K562 (cell line): ENCODE results near the gene MRNIP. TPM values are rescaled to one million over a fixed set of nuclear protein-coding genes. Genes with fewer than 3 reads are reported as not detected.
A peak's percentile ranks its signal among the peaks of the same experiment; 100 is the strongest.

Source experiments
- ATAC-seq: fragments of 200-7000 bp; cut with Tn5 transposase; 3 replicates; pipeline ENCODE4 v1.9.1; 2020; ENCODE audit warnings: moderate library complexity
- BruUV-seq: library from RNA; stranded (reverse); fragments of 400-500 nt; replicated peaks from 2 replicates; lab custom pipeline; 2021; lab: Mats Ljungman, UMichigan
- CTCF ChIA-PET: fragments of 300-600 bp; formaldehyde crosslinking; extraction: SDS; loops from one replicate; lab custom pipeline; 2021; ENCODE audit warnings: low intra/inter-chr PET ratio; lab: Yijun Ruan, JAX
- POLR2A ChIA-PET: fragments of 300-600, 350-650 bp; sonication (Branson Sonifier 250); formaldehyde crosslinking; extraction: SDS; loops from one replicate; lab custom pipeline; 2021; ENCODE audit warnings: antibody characterized with exemption, inconsistent platforms; lab: Yijun Ruan, JAX
- DNase-seq, 4 experiments: peaks; one replicate each; pipeline versions ENCODE4 v3.0.0 to v3.0.0-alpha.2; 2011 to 2018; ENCODE audit warnings: low spot score in 3 of 4, mixed read lengths in 3 of 4; ENCODE audit errors: extremely low read depth in 1 of 4
- FAIRE-seq: peaks from 2 replicates; lab custom pipeline; 2011; peaks lifted over from hg19 to GRCh38; lab: Jason Lieb, UNC
- H2AFZ ChIP-seq: 2 replicates; pipeline ENCODE4 v1.6.0; 2011; ENCODE audit warnings: low read depth, low read length, control low read depth, inconsistent platforms
- H3K27ac ChIP-seq: fragments of 200-600 bp; 3 replicates; pipeline ENCODE4 v1.8.0; 2011; ENCODE audit warnings: low read depth, mild to moderate bottlenecking, control low read depth, inconsistent platforms, low read length, moderate library complexity, mixed read lengths; ENCODE audit errors: extremely low read depth
- H3K27me3 ChIP-seq, 2 experiments: fragments of 300-600 bp in 1 of 2; 2 replicates in 1 of 2; 3 replicates in 1 of 2; pipeline versions ENCODE4 v1.6.0 to v1.8.0; 2011; ENCODE audit warnings: inconsistent platforms in 2 of 2, low read length in 2 of 2, mild to moderate bottlenecking in 1 of 2, mixed read lengths in 1 of 2, moderate library complexity in 1 of 2; ENCODE audit not compliant: control insufficient read depth in 2 of 2, insufficient read depth in 2 of 2
- H3K36me3 ChIP-seq: fragments of 300-600 bp; 3 replicates; pipeline ENCODE4 v1.8.0; 2011; ENCODE audit warnings: mild to moderate bottlenecking, low read length, inconsistent platforms; ENCODE audit not compliant: control insufficient read depth, insufficient read depth
- H3K4me1 ChIP-seq, 2 experiments: fragments of 200-600 bp in 1 of 2; replicated peaks in 1 of 2; 2 replicates in 1 of 2; 3 replicates in 1 of 2; pipeline versions ENCODE4 v1.5.1 to v1.8.0; 2011; ENCODE audit warnings: inconsistent platforms in 2 of 2, low read length in 2 of 2, mild to moderate bottlenecking in 1 of 2, mixed read lengths in 1 of 2, moderate library complexity in 1 of 2; ENCODE audit not compliant: control insufficient read depth in 2 of 2, insufficient read depth in 2 of 2
- H3K4me2 ChIP-seq: 2 replicates; pipeline ENCODE4 v1.6.1; 2011; ENCODE audit warnings: low read length, control low read depth, inconsistent platforms, mixed read lengths; ENCODE audit not compliant: insufficient read depth
- H3K4me3 ChIP-seq: fragments of 200-600 bp; sonication (generic), shearing (Covaris generic); 2 replicates; pipeline ENCODE4 v1.5.1; 2016; ENCODE audit warnings: control low read depth, inconsistent platforms
- H3K79me2 ChIP-seq: fragments of 200-600 bp; 3 replicates; pipeline ENCODE4 v1.8.0; 2011; ENCODE audit warnings: low read length, inconsistent platforms; ENCODE audit not compliant: control insufficient read depth, insufficient read depth
- H3K9ac ChIP-seq, 2 experiments: 2 replicates each; pipeline versions ENCODE4 v1.6.0 to v1.6.1; 2011; ENCODE audit warnings: low read depth in 2 of 2, low read length in 2 of 2, control low read depth in 1 of 2, inconsistent platforms in 1 of 2, mild to moderate bottlenecking in 1 of 2, mixed read lengths in 1 of 2; ENCODE audit not compliant: insufficient read depth in 1 of 2
- H3K9me1 ChIP-seq: one replicate; pipeline ENCODE4 v1.6.0; 2011; ENCODE audit warnings: inconsistent platforms, mild to moderate bottlenecking, low read length, moderate library complexity; ENCODE audit not compliant: control insufficient read depth, insufficient read depth
- H3K9me3 ChIP-seq: replicated peaks from 2 replicates; pipeline ENCODE4 v1.5.1; 2011; ENCODE audit warnings: low read depth, low read length, inconsistent platforms; ENCODE audit not compliant: control insufficient read depth, insufficient read depth
- H4K20me1 ChIP-seq: replicated peaks from 2 replicates; pipeline ENCODE4 v1.6.1; 2011; ENCODE audit warnings: low read length, inconsistent platforms, mixed read lengths; ENCODE audit not compliant: control insufficient read depth, insufficient read depth
- CBFA2T3 ChIP-seq: fragments of 450-650 bp; IDR thresholded peaks from 2 replicates; pipeline ENCODE4 v1.6.1; 2017
- FOXM1 ChIP-seq, 2 experiments: fragments of 450-650 bp in 1 of 2; sonication (generic) in 1 of 2; formaldehyde crosslinking in 1 of 2; IDR thresholded peaks; 2 replicates each; pipeline versions ENCODE4 v1.6.1 to v1.9.0; 2017 to 2022; ENCODE audit warnings: low read depth in 2 of 2, mild to moderate bottlenecking in 2 of 2, missing genetic modification reagents in 1 of 2, moderate library complexity in 1 of 2
- GTF2F1 ChIP-seq: IDR thresholded peaks from 2 replicates; pipeline ENCODE4 v1.6.1; 2011; ENCODE audit warnings: low read depth, low read length, improper control_type of control experiment
- KDM1A ChIP-seq, 2 experiments: fragments of 450-650 bp; IDR thresholded peaks; 2 replicates each; pipeline ENCODE4 v1.6.1; 2016; ENCODE audit warnings: mild to moderate bottlenecking in 2 of 2
- KLF16 ChIP-seq: IDR thresholded peaks from 2 replicates; pipeline ENCODE4 v1.6.1; 2016; ENCODE audit warnings: antibody characterized with exemption
- NCOA6 ChIP-seq: fragments of 450-650 bp; IDR thresholded peaks from 2 replicates; pipeline ENCODE4 v1.6.1; 2017; ENCODE audit warnings: mild to moderate bottlenecking
- RAD21 ChIP-seq, 2 experiments: fragments of 250-450 bp in 1 of 2; fragments of 450-650 bp in 1 of 2; sonication (Bioruptor Pico) in 1 of 2; formaldehyde crosslinking in 1 of 2; IDR thresholded peaks in 1 of 2; conservative IDR thresholded peaks in 1 of 2; 2 replicates each; pipeline versions ENCODE4 v1.4.0 to v1.8.0; 2020 to 2022; ENCODE audit warnings: mild to moderate bottlenecking in 2 of 2, moderate library complexity in 1 of 2
- SREBF2 ChIP-seq: sonication (generic); formaldehyde crosslinking; IDR thresholded peaks from 2 replicates; pipeline ENCODE4 v1.4.0; 2020; ENCODE audit warnings: mild to moderate bottlenecking, missing genetic modification reagents
- SRSF1 ChIP-seq: fragments of 200-400 bp; formaldehyde crosslinking; IDR thresholded peaks from 2 replicates; pipeline ENCODE4 v1.6.1; 2017; ENCODE audit warnings: mild to moderate bottlenecking, low read depth, low read length, moderate library complexity
- TAF15 ChIP-seq: fragments of 200-400 bp; formaldehyde crosslinking; IDR thresholded peaks from 2 replicates; pipeline ENCODE4 v1.6.1; 2017; ENCODE audit warnings: mild to moderate bottlenecking, low read depth, low read length, moderate library complexity
- TGIF2 ChIP-seq: sonication (generic); formaldehyde crosslinking; IDR thresholded peaks from 2 replicates; pipeline ENCODE4 v1.8.1; 2022; ENCODE audit warnings: mild to moderate bottlenecking, missing genetic modification reagents, moderate library complexity
- ZFP30 ChIP-seq: fragments of 250-450 bp; sonication (Bioruptor Pico); IDR thresholded peaks from 2 replicates; pipeline ENCODE4 v1.8.0; 2022; ENCODE audit warnings: moderate library complexity, mild to moderate bottlenecking, inconsistent platforms, borderline replicate concordance
- ZNF143 ChIP-seq: sonication (generic); formaldehyde crosslinking; IDR thresholded peaks from 2 replicates; pipeline ENCODE4 v1.9.0; 2022; ENCODE audit warnings: mild to moderate bottlenecking, missing genetic modification reagents
- ZNF431 ChIP-seq: sonication (generic); formaldehyde crosslinking; IDR thresholded peaks from 2 replicates; pipeline ENCODE4 v1.8.0; 2022; ENCODE audit warnings: mild to moderate bottlenecking, missing genetic modification reagents
- WGBS: fragments of 100-300 bp; shearing (Covaris generic); methylation state at CpG from one replicate; pipeline ENCODE4 v1.1.6; 2016; ENCODE audit warnings: low coverage, mixed read lengths; ENCODE audit not compliant: insufficient coverage; ENCODE audit errors: missing lambda C conversion rate; 5-methylcytosine and 5-hydroxymethylcytosine counted together
- in situ Hi-C: fragments of 300-500 bp; cut with MboI; formaldehyde crosslinking; loops from 4 replicates; pipeline ENCODE4 v1.15.0; 2018; ENCODE audit warnings: inconsistent platforms, mixed read lengths
- intact Hi-C: fragments of 100-400 bp; cut with micrococcal nuclease; formaldehyde crosslinking; loops from 2 replicates; pipeline ENCODE4 v1.14.2; 2022
- polyA plus RNA-seq, 8 experiments: library from polyadenylated mRNA; depleted of rRNA in 4 of 8; stranded (reverse) in 5 of 8; unstranded in 3 of 8; fragments of >200 nt; fragmentation: Nextera tagmentation in 2 of 8; fragmentation: Illumina TruSeq in 1 of 8; extraction: Ambion mirVana in 2 of 8; extraction: Trizol in 1 of 8; gene quantifications; 2 replicates each; pipeline versions ENCODE4 v1.2.1 to v1.2.3, GENCODE V29; 2011 to 2014; ENCODE audit warnings: inconsistent platforms in 1 of 8, missing spikeins in 1 of 8
- total RNA-seq, 7 experiments: library from RNA; depleted of rRNA in 6 of 7; stranded (reverse); fragments of >200 nt in 6 of 7; fragmentation: Illumina TruSeq in 2 of 7; extraction: Trizol in 2 of 7; gene quantifications; 2 replicates each; pipeline versions ENCODE4 v1.2.1 to v1.2.3, GENCODE V29; 2011 to 2021; ENCODE audit warnings: low replicate concordance in 1 of 7
- TF ChIP-seq, protein P1 (sequence below): sonication (generic); formaldehyde crosslinking; IDR thresholded peaks from 2 replicates; pipeline ENCODE4 v1.8.1; 2023; ENCODE audit warnings: missing genetic modification reagents, mild to moderate bottlenecking, borderline replicate concordance
- TF ChIP-seq, protein P2 (sequence below), 2 experiments: fragments of 450-650 bp; IDR thresholded peaks; 2 replicates each; pipeline ENCODE4 v1.6.1; 2016

MRNIP gene
- total and polyA plus RNA-seq, 9 of the 15 experiments (the other 6 are each of a cell fraction or from before 2014, with no cell fraction given): 3.6 to 39.0 (median 16.8) TPM

DNA sequence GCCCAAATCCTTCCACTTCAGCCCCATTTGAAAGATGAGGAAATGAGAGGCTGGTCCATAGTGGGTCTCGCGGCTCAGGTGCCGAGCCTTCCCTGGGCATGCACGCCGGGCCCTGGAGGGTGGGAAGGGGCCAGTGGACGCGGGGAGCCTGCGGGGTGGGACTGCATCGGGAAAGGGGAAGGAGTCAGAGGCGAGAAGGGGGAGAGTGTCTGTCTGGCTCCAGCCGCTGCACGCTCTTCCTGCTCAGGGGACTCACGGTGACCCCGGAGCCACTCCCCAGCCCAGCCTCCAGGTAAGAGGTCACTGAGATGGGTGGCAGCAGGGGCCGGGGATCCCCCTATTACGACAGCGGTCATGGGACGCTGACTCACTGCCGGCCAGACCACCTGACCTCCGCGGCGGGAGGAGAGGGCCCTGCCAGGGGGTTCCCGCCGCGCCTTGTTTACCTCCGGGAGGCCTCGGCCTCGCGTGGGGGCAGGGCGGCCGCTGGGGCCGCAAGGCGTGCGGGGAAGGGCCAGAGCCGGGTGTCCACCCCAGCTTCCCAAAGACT lies 39.8 kb downstream of the MRNIP start:
- peak; percentile 64 for ATAC-seq
- peaks cover 12% of the 10 kb centered on the region for H3K9me1 ChIP-seq
- peaks cover 37 to 76% of the 10 kb centered on the region in 2 experiments for H3K4me1 ChIP-seq
- ChIA-PET CTCF (no interaction called here), POLR2A (interaction anchor here (0.8 to 2.2 kb wide), 5 partner anchors 10 to 53 kb away, joined by 3 to 18 read pairs (median 9); partner anchors contain the start of gene MGAT4B)
- no peaks in the 10 kb centered on the region for H3K27me3 ChIP-seq
- peak overlapping the region; percentile 96 to 97 for H3K9ac ChIP-seq
- WGBS: 0% methylated on average over 23 of the region's 35 CpGs
- H2AFZ ChIP-seq: peak overlapping the region; percentile 80
- peaks cover 69% of the 10 kb centered on the region for H3K79me2 ChIP-seq
- peak; percentile 83 to 95 (median 88) for DNase-seq
- in situ Hi-C loops (no loop called here), intact Hi-C loops (loop anchor here (2.0 kb wide), 1 partner anchor 14 kb away; no protein-coding TSS in a partner anchor)
- no TSS peak for BruUV-seq
- peak overlapping the region; percentile 73 for H3K4me2 ChIP-seq
- H3K4me3 ChIP-seq: peak overlapping the region; percentile 28; the same call in 1 of the 2 replicates
- peak; percentile 72 for FAIRE-seq
- no peaks in the 10 kb centered on the region for H3K9me3 ChIP-seq
- H4K20me1 ChIP-seq: peaks cover 25% of the 10 kb centered on the region
- peaks cover 48% of the 10 kb centered on the region; the same call in 2 of the 3 replicates for H3K36me3 ChIP-seq
- H3K27ac ChIP-seq: peak overlapping the region; percentile 98
- TF ChIP-seq TGIF2 (CRISPR knock-in tag): no peak
- TF ChIP-seq TAF15: no peak
- TF ChIP-seq, protein P1, sequence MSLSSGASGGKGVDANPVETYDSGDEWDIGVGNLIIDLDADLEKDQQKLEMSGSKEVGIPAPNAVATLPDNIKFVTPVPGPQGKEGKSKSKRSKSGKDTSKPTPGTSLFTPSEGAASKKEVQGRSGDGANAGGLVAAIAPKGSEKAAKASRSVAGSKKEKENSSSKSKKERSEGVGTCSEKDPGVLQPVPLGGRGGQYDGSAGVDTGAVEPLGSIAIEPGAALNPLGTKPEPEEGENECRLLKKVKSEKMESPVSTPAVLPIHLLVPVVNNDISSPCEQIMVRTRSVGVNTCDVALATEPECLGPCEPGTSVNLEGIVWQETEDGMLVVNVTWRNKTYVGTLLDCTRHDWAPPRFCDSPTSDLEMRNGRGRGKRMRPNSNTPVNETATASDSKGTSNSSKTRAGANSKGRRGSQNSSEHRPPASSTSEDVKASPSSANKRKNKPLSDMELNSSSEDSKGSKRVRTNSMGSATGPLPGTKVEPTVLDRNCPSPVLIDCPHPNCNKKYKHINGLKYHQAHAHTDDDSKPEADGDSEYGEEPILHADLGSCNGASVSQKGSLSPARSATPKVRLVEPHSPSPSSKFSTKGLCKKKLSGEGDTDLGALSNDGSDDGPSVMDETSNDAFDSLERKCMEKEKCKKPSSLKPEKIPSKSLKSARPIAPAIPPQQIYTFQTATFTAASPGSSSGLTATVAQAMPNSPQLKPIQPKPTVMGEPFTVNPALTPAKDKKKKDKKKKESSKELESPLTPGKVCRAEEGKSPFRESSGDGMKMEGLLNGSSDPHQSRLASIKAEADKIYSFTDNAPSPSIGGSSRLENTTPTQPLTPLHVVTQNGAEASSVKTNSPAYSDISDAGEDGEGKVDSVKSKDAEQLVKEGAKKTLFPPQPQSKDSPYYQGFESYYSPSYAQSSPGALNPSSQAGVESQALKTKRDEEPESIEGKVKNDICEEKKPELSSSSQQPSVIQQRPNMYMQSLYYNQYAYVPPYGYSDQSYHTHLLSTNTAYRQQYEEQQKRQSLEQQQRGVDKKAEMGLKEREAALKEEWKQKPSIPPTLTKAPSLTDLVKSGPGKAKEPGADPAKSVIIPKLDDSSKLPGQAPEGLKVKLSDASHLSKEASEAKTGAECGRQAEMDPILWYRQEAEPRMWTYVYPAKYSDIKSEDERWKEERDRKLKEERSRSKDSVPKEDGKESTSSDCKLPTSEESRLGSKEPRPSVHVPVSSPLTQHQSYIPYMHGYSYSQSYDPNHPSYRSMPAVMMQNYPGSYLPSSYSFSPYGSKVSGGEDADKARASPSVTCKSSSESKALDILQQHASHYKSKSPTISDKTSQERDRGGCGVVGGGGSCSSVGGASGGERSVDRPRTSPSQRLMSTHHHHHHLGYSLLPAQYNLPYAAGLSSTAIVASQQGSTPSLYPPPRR: no peak
- no peak for TF ChIP-seq KLF16
- no peak for TF ChIP-seq KDM1A (IDR thresholded peaks at IDR 0.05)
- TF ChIP-seq ZFP30: no peak
- TF ChIP-seq ZNF431 (CRISPR knock-in tag): no peak
- TF ChIP-seq, protein P2, sequence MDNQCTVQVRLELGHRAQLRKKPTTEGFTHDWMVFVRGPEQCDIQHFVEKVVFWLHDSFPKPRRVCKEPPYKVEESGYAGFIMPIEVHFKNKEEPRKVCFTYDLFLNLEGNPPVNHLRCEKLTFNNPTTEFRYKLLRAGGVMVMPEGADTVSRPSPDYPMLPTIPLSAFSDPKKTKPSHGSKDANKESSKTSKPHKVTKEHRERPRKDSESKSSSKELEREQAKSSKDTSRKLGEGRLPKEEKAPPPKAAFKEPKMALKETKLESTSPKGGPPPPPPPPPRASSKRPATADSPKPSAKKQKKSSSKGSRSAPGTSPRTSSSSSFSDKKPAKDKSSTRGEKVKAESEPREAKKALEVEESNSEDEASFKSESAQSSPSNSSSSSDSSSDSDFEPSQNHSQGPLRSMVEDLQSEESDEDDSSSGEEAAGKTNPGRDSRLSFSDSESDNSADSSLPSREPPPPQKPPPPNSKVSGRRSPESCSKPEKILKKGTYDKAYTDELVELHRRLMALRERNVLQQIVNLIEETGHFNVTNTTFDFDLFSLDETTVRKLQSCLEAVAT (IDR thresholded peaks at IDR 0.05): no peak; a peak in 1 of 4 replicates
- TF ChIP-seq FOXM1 (IDR thresholded peaks at IDR 0.05; ENCODE audit: low read depth): 0 out of 2 replicates have a peak, but pooled peaks have one; percentile 38
- TF ChIP-seq FOXM1 (CRISPR knock-in tag; IDR thresholded peaks at IDR 0.05; ENCODE audit: low read depth): no peak
- TF ChIP-seq SREBF2: no peak
- TF ChIP-seq GTF2F1: no peak
- peak; percentile 32; the same call in 1 of the 2 replicates for TF ChIP-seq CBFA2T3
- TF ChIP-seq NCOA6: no peak
- TF ChIP-seq SRSF1: no peak
- no peak for TF ChIP-seq ZNF143 (CRISPR knock-in tag)
- TF ChIP-seq RAD21 (CRISPR knock-in tag; conservative IDR thresholded peaks at IDR 0.05 in 1 of 2, IDR thresholded peaks at IDR 0.05 in 1 of 2): no peak; a peak in 1 of 4 replicates
